ENCODE data around the gene FNTB. TPM values are rescaled to one million over a fixed set of nuclear protein-coding genes. Genes with fewer than 3 reads are reported as not detected.

The FNTB gene
- total and polyA plus RNA-seq, 2 of the 8 experiments (the other 6 are each of a cell fraction or from before 2014, with no cell fraction given): 16.0 to 20.7 TPM

- no peak for TF ChIP-seq CHD7 (IDR thresholded peaks at IDR 0.05; ENCODE audit: insufficient replicate concordance, low read length)
- no peak for TF ChIP-seq EZH2 (IDR thresholded peaks at IDR 0.05; ENCODE audit: low read depth, low read length, severe bottlenecking)
- no peak for TF ChIP-seq BRCA1 (IDR thresholded peaks at IDR 0.05; ENCODE audit: low read depth, low read length)
- no peak for TF ChIP-seq ATF3 (IDR thresholded peaks at IDR 0.05; ENCODE audit: insufficient read depth, low read depth, low read length)
Measured at GRCh38 chr14:64954491-64955240, 32.0 kb upstream of the FNTB start (continued).
